A549 (cell line): ENCODE measurements around the gene CABP1. TPM values are rescaled to one million over a fixed set of nuclear protein-coding genes. Genes with fewer than 3 reads are reported as not detected.

Experiments used
- ATAC-seq, 2 experiments: fragments of 200-7000 bp in 1 of 2; fragments of >200 bp in 1 of 2; cut with Nextera tagmentation in 1 of 2; cut with Tn5 transposase in 1 of 2; 3 replicates each; pipeline versions ENCODE4 v1.8.0 to v1.9.1; 2018 to 2020; ENCODE audit warnings: mild to moderate bottlenecking in 1 of 2, moderate library complexity in 1 of 2
- CTCF ChIA-PET: fragments of 300-600 bp; sonication (Branson Sonifier 250); formaldehyde crosslinking; extraction: SDS; loops from one replicate; lab custom pipeline; 2021; ENCODE audit warnings: antibody characterized with exemption, inconsistent platforms; lab: Yijun Ruan, JAX
- POLR2A ChIA-PET: fragments of 350-600 bp; formaldehyde crosslinking; extraction: SDS; loops from one replicate; lab custom pipeline; 2021; ENCODE audit warnings: antibody characterized with exemption, inconsistent platforms; lab: Yijun Ruan, JAX
- DNase-seq, 2 experiments: peaks; one replicate each; pipeline versions ENCODE4 v3.0.0 to v3.0.0-alpha.2; 2011 to 2016; ENCODE audit warnings: low read depth in 1 of 2, low spot score in 1 of 2
- FAIRE-seq: peaks from 2 replicates; lab custom pipeline; 2011; peaks lifted over from hg19 to GRCh38; lab: Jason Lieb, UNC
- H3K27ac ChIP-seq, 2 experiments: fragments of >200 bp; sonication (Bioruptor Twin); formaldehyde crosslinking; 3 replicates each; pipeline ENCODE4 v1.5.1; 2016 to 2017
- H3K4me1 ChIP-seq: fragments of >200 bp; sonication (Bioruptor Twin); formaldehyde crosslinking; 3 replicates; pipeline ENCODE4 v1.6.1; 2016
- H3K4me2 ChIP-seq: fragments of >200 bp; sonication (Bioruptor Twin); formaldehyde crosslinking; 3 replicates; pipeline ENCODE4 v1.6.1; 2016
- H3K4me3 ChIP-seq: fragments of >200 bp; sonication (Bioruptor Twin); formaldehyde crosslinking; 3 replicates; pipeline ENCODE4 v1.5.1; 2016
- H3K9me3 ChIP-seq: fragments of >200 bp; sonication (Bioruptor Twin); formaldehyde crosslinking; 3 replicates; pipeline ENCODE4 v1.6.1; 2016
- CBX2 ChIP-seq: fragments of 200-600 bp; sonication (generic); IDR thresholded peaks from 2 replicates; pipeline ENCODE4 v1.6.1; 2016; ENCODE audit warnings: low read depth, mild to moderate bottlenecking, borderline replicate concordance
- CBX8 ChIP-seq: fragments of 200-600 bp; sonication (generic); IDR thresholded peaks from 2 replicates; pipeline ENCODE4 v1.6.1; 2016
- EHMT2 ChIP-seq: fragments of 200-600 bp; sonication (generic); IDR thresholded peaks from 2 replicates; pipeline ENCODE4 v1.6.1; 2016; ENCODE audit warnings: antibody characterized with exemption, low read depth, mild to moderate bottlenecking, moderate library complexity
- ELK1 ChIP-seq: fragments of 150-350 bp; IDR thresholded peaks from 2 replicates; pipeline ENCODE4 v1.6.1; 2014; ENCODE audit warnings: low read depth, mild to moderate bottlenecking, low read length
- EP300 ChIP-seq, 2 experiments: fragments of >200 bp; sonication (Bioruptor Twin); formaldehyde crosslinking; IDR thresholded peaks; 2 replicates in 1 of 2; 3 replicates in 1 of 2; pipeline ENCODE4 v1.6.1; 2016 to 2017
- ESRRA ChIP-seq: fragments of 150-350 bp; IDR thresholded peaks from 2 replicates; pipeline ENCODE4 v1.6.1; 2014; ENCODE audit warnings: mild to moderate bottlenecking, low read length, borderline replicate concordance
- FOSL2 ChIP-seq, 2 experiments: fragments of 450-650 bp in 1 of 2; fragments of >200 bp in 1 of 2; sonication (Bioruptor Twin) in 1 of 2; formaldehyde crosslinking; IDR thresholded peaks; 2 replicates each; pipeline versions ENCODE4 v1.5.0 to v1.6.1; 2016 to 2020; ENCODE audit warnings: mild to moderate bottlenecking in 1 of 2, moderate library complexity in 1 of 2
- GATA3 ChIP-seq: IDR thresholded peaks from 2 replicates; pipeline ENCODE4 v1.6.1; 2012; ENCODE audit warnings: borderline replicate concordance
- HDAC2 ChIP-seq: fragments of 200-600 bp; sonication (generic); IDR thresholded peaks from 2 replicates; pipeline ENCODE4 v1.6.1; 2016
- HOXB5 ChIP-seq: fragments of 250-450 bp; sonication (Bioruptor Pico); IDR thresholded peaks from 2 replicates; pipeline ENCODE4 v1.5.0; 2020; ENCODE audit warnings: mild to moderate bottlenecking, moderate library complexity
- MAFK ChIP-seq: fragments of 450-650 bp; IDR thresholded peaks from 2 replicates; pipeline ENCODE4 v1.6.1; 2014; ENCODE audit not compliant: partially characterized antibody
- MAX ChIP-seq: IDR thresholded peaks from 2 replicates; pipeline ENCODE4 v1.6.1; 2012
- NFE2L2 ChIP-seq: fragments of 150-350 bp; conservative IDR thresholded peaks from 2 replicates; pipeline ENCODE4 v1.6.1; 2014; ENCODE audit warnings: low read length
- NR3C1 ChIP-seq: fragments of >200 bp; sonication (Bioruptor Twin); formaldehyde crosslinking; IDR thresholded peaks from 3 replicates; pipeline ENCODE4 v1.6.1; 2017
- RARB ChIP-seq: fragments of 250-450 bp; sonication (Bioruptor Pico); IDR thresholded peaks from 2 replicates; pipeline ENCODE4 v1.8.0; 2021; ENCODE audit warnings: mild to moderate bottlenecking, moderate library complexity
- TP53 ChIP-seq: fragments of 250-450 bp; sonication (Bioruptor Pico); IDR thresholded peaks from 2 replicates; pipeline ENCODE4 v1.5.0; 2021; ENCODE audit warnings: mild to moderate bottlenecking, moderate library complexity
- USF2 ChIP-seq: fragments of 450-650 bp; IDR thresholded peaks from 2 replicates; pipeline ENCODE4 v1.6.1; 2014; ENCODE audit warnings: antibody characterized with exemption
- ZC3H11A ChIP-seq: fragments of 450-650 bp; IDR thresholded peaks from 2 replicates; pipeline ENCODE4 v1.6.1; 2014; ENCODE audit warnings: antibody characterized with exemption, mild to moderate bottlenecking
- ZFP36 ChIP-seq: fragments of 450-650 bp; IDR thresholded peaks from 2 replicates; pipeline ENCODE4 v1.6.1; 2014; ENCODE audit warnings: borderline replicate concordance; ENCODE audit not compliant: partially characterized antibody
- WGBS: methylation state at CpG from one replicate; pipeline ENCODE4 v1.1.6; 2017; ENCODE audit errors: missing lambda C conversion rate; 5-methylcytosine and 5-hydroxymethylcytosine counted together
- polyA plus RNA-seq, 4 experiments: library from polyadenylated mRNA; depleted of rRNA in 3 of 4; stranded (reverse); fragments of >200 nt; fragmentation: RNase III in 1 of 4; extraction: RNeasy Plus Mini Kit Qiagen cat#74134 plus additional on column Dnase treatment in 1 of 4; gene quantifications; 2 replicates in 3 of 4; 3 replicates in 1 of 4; pipeline ENCODE4 v1.2.3, GENCODE V29; 2011 to 2017
- TF ChIP-seq, protein P1 (sequence below): fragments of >200 bp; sonication (Bioruptor Twin); formaldehyde crosslinking; IDR thresholded peaks from 2 replicates; pipeline ENCODE4 v1.6.1; 2016
- TF ChIP-seq, protein P2 (sequence below): IDR thresholded peaks from 2 replicates; pipeline ENCODE4 v1.6.1; 2012; ENCODE audit warnings: low read depth, borderline replicate concordance

Gene CABP1
- polyA plus RNA-seq, 2 of the 4 experiments (the other 2 are of a cell fraction), result 0.15 to 0.22 TPM

DNA sequence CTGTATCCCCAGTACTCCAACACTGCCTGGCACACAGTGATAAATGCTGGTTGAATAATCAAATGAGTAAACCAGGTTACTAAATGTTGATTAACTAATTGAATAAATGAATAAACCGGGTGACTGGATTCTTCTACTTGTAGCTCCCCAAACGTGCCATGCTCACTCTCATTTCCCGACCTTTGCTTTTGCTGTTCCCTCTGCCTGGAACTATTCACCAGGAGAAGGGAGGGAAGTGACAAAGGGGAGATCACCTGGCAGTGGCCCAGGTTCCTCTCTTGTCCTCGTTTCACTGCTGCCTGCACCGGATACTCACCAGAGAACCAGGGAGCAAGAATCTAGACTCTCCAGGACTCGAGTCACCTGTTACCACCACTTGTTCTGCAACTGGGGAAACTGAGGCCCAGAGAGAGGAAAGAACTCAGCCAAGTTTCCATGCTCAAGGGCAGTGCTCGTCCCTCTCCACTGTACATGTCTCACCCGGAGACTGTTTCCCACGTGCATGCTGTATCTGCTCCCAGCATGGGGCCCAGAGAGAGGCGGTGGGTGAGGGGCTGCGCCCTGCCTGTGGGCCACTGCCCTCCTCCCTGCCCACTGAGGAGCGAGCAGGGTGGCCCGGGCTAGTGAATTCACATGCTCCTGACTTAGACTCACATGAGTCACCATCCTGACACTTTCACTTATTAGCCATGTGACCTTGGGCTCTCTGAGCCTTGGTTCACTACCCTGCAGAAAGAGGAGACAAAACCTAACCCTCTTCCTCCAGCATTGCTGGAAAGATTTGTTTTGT lies 41.6 kb upstream of the CABP1 start:
- ATAC-seq, result peak; percentile 76 to 80
- TF ChIP-seq EP300 (IDR thresholded peaks at IDR 0.05) (no peak), TP53 (no peak), MAFK (no peak), MAX (peak; percentile 47), HOXB5 (CRISPR knock-in tag) (no peak), NFE2L2 (no peak), GATA3 (no peak), ELK1 (no peak), ZC3H11A (no peak), NR3C1 (no peak), EHMT2 (no peak), CBX8 (no peak), RARB (CRISPR knock-in tag) (no peak), HDAC2 (no peak), USF2 (peak; percentile 50), ESRRA (no peak), FOSL2 (IDR thresholded peaks at IDR 0.05) (no peak), FOSL2 (CRISPR knock-in tag; IDR thresholded peaks at IDR 0.05) (peak; percentile 77)
- TF ChIP-seq, protein P1, sequence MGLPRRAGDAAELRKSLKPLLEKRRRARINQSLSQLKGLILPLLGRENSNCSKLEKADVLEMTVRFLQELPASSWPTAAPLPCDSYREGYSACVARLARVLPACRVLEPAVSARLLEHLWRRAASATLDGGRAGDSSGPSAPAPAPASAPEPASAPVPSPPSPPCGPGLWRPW, result no peak
- TF ChIP-seq, all 56 proteins: peak for 3
- Histone ChIP-seq H3K27ac (peak overlapping the region in 1 of 2 experiments; percentile 65; a peak in 3 of 6 replicates), H3K4me1 (peaks cover 17% of the 10 kb centered on the region), H3K4me2 (peak overlapping the region; percentile 43), H3K9me3 (no peaks in the 10 kb centered on the region), H3K4me3 (no peak overlapping the region)
- ChIA-PET CTCF (interaction anchor here (0.6 to 2.3 kb wide), 5 partner anchors 11 to 373 kb away, joined by 3 to 6 read pairs (median 4); no protein-coding TSS in a partner anchor), POLR2A (no interaction called here)
- FAIRE-seq (no peak), DNase-seq (peak; percentile 43 to 65)
- WGBS, result 35% methylated on average over 13 of the region's 13 CpGs

DNA sequence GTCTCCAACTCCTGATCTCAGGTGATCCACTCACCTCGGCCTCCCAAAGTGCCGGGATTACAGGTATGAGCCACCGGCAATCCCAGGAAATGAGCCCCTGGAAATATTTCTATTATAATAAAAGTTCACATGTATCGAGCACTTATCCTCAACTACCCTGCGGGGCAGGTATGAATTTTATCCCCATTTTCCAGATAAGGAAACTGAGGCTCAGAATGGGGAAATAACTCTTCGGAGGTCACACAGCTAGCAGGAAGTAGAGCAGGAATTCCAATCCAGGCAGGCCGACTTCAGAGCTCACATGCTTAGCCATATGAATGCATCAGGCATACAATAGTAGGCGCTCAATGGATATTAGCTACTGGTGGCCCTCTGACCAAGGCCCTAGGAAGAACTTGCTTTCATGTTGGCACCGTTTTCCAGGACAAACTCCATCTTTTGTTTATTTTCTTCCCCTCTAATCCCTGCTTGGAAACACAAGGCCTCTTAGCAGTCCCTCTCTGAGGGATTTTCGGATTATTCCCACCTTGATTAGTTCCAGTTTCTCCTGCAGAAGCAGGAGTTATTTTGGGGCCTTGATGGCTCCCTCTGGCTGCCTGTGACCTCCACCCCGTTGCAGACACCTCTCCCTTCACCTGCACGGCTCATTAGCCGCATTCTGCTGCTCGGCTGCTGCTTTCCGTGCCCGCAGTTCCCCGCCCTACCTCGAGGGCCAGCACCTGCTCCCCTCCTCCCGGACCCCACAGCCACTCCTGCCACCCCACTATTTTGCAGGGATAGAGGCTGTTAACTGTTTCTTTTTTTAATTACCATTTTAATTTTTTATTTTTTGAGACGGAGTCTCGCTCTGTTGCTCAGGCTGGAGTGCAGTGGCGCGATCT lies 40.5 kb upstream of the CABP1 start:
- ATAC-seq, result peak in 1 of 2 experiments; percentile 30; a peak in 2 of 6 replicates

More for the DNA sequence above, 40.5 kb upstream of the CABP1 start:
- 86% methylated on average over 23 of the region's 23 CpGs for WGBS
- no peak for DNase-seq
- no peak overlapping the region; a peak in 2 of 6 replicates for H3K27ac ChIP-seq
- ChIA-PET CTCF (interaction anchor here (0.9 to 2.3 kb wide), 8 partner anchors 12 to 372 kb away, joined by 3 to 9 read pairs (median 4); no protein-coding TSS in a partner anchor), POLR2A (interaction anchor here (0.6 kb wide), 1 partner anchor 233 kb away, joined by 4 read pairs; no protein-coding TSS in a partner anchor)
- H3K4me1 ChIP-seq, result peaks cover 17% of the 10 kb centered on the region
- H3K4me2 ChIP-seq, result peak overlapping the region; percentile 43; the same call in 1 of the 3 replicates
- H3K4me3 ChIP-seq, result no peak overlapping the region
- no peaks in the 10 kb centered on the region for H3K9me3 ChIP-seq
- FAIRE-seq, result no peak
- TF ChIP-seq ZFP36 (no peak), CBX2 (no peak), ELK1 (no peak), ZC3H11A (no peak)
- TF ChIP-seq, protein P2, sequence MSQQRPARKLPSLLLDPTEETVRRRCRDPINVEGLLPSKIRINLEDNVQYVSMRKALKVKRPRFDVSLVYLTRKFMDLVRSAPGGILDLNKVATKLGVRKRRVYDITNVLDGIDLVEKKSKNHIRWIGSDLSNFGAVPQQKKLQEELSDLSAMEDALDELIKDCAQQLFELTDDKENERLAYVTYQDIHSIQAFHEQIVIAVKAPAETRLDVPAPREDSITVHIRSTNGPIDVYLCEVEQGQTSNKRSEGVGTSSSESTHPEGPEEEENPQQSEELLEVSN, result no peak
